GM19467 (cell line): ENCODE measurements around the gene USHBP1.

Source experiments
- ATAC-seq: cut with Tn5 transposase; IDR thresholded peaks from one replicate; pipeline ENCODE4 v1.9.1; 2021; ENCODE audit warnings: mild to moderate bottlenecking, moderate library complexity; ENCODE audit not compliant: unreplicated experiment

Gene USHBP1

DNA sequence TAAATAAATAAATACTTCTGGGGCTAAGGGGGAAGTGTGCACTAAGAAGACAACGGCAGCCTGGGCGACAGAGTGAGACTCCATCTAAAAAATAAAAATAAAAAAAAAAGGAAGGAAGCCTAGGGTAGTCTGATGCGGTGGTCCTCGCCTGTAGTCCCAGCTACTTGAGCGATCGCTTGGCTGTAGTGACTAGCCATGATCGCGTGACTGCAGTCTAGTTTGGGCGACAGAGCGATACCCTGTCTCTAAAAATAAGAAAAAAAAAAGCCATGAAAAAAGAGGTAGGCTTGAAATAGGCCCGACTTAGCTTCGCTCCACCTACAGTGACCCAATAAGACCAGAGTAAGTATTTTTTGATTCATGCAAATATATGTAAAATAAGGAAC, 2.0 kb upstream of the USHBP1 start:
- ATAC-seq, result no peak

GRCh38 chr19:17266026-17266425, 1.5 kb upstream of the USHBP1 start:
- ATAC-seq, result no peak

DNA sequence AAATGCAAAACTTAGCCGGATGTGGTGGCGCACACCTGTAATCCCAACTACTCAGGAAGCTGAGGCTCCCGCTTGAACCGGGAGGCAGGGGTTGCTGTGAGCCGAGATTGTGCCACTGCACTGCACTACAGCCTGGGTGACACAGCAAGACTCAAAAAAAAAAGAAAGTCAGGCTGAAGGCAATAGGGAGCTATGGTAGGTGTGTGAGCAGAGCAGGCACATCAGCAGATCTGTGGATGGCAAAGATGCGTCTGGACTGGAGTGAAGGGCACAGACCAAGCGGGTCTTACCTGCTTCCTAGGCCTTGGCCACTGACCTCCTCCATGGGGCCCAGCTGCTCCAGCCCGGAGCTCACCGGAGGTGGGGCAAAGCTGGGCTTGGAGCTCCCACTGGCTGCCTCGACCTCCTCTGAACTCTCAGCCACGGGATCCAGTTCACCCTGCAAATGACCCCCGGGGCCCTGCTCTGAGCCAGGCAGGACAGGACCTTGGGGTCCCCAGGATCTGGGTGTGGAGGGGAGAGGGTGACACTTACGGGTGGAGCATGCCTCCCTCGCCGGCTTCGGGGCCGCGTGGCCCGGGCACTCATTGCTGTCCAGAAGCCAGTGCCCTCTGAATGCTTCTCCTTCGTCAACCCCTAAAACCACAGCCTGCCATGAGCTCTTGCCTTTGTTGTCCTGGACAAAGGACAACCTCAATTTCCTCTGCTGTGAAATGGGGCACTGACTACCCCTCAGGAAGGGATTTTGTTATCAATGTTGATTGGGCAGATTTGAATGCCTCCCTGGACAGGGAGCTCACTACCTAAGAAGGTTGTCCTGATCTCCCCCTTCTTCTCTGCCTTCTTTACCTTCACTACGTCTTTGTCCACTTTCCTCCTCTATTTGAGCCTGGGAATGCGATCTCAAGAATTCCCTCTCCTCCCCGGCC, 569 bp downstream of the USHBP1 start:
- ATAC-seq, result no peak

- ATAC-seq, result no peak
Observed at GRCh38 chr19:17262557-17262956, 2.0 kb downstream of the USHBP1 start.

- ATAC-seq, result peak; percentile 79
Observed at GRCh38 chr19:17260842-17261325, 3.7 kb downstream of the USHBP1 start.

DNA sequence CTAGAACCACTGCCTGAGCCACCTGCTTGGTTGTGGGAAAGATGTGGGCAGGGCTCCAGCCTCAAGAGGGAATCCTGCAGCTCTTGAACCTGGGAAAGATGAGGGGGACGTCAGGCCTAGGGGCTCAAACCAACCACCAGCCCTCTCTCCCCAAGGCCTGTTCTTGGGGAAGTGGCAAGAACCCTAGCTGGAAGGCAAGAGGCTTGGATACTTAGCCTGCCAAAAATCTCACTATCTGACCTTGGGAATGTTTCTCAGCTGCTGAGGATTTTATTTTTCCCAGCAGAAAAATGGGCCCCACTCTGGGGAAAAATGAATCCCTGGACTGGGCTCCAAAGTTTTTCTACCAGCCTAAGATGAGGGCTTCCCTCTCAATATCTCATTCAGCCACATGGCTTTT, 4.6 kb downstream of the USHBP1 start:
- no peak for ATAC-seq

- ATAC-seq, result no peak
Observed at GRCh38 chr19:17259118-17259780, 5.3 kb downstream of the USHBP1 start.

DNA sequence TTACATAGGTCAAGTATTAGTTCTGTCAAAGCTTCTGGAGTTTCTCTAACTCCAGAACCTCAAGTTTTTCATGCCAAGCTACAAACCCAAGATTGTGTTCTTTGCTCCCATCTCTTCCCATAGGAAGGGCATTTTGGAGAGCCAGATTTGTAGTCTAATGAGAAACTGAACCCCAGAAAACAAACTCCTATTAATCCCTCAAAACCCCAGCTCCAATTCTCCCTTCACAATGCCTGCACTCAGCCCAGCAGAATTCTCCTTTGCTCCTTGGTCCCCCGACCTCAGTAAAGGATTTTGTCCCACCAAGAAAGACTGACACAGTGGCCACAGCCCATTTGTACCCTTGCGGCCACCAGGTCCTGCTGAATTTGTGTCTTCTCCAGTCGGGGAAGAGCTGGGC, 8.4 kb downstream of the USHBP1 start:
- ATAC-seq, result no peak

DNA sequence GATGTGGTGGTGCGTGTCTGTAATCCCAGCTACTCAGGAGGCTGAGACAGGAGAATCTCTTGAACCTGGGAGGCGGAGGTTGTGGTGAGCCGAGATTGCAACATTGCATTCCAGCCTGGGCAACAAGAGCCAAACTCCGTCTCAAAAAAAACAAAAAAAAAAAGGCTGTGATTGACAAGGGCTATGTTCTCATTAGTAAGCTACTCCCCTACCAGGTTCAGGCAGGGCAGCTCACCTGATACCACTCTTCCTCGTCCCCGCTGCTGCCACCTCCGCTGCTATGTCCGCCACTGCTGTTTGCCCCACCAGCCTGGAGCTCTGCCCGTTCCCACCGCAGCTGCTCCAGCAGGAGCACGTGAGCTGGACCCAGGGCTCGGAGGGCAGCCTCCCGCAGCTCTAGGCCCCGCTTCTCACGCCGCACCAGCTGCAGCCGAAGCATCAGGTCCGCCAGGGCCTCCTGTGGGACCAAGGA, 9.4 kb downstream of the USHBP1 start:
- ATAC-seq, result no peak

GRCh38 chr19:17254636-17255035, 9.9 kb downstream of the USHBP1 start:
- ATAC-seq, result no peak

GRCh38 chr19:17249887-17250548, 14.5 kb downstream of the USHBP1 start:
- ATAC-seq, result no peak

DNA sequence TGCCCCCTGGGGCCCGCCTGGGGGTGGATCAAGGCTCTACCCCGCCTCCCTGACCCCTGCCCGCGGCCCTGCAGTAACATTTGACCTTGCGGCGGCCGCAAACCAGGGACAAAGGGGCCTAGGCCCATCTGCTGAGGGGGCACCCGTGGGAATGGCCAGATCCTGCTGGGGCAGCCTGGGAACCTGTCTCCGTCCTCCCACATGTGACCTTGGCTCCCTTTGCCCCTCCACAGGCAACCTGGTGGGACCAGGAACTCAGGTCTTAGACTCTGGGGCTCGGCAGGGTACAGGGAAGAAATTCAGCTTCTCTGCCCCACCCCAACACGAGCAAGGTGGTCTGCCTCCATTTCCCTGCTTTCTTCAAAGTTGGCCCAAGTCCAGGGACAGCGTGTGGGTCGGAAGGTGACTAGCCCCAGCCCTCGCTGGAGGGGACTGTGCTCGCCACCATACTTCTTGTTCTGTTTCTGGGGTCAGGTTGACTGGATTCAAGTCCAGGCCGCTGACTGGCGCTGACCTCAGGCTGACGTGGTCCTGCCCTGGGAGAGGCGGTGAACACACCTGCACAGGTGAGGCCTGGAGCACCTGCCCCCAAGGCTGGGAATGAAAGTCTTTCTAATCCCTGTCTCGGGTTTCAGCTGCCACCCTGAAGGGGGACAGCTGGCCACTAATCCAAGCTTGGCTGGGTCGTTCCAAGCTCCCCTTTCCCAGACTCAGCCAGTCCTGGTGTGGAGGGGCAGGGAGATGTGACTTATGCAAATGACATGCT, 16.4 kb downstream of the USHBP1 start:
- ATAC-seq, result no peak

GRCh38 chr19:17246681-17247425, 17.7 kb downstream of the USHBP1 start:
- ATAC-seq, result no peak

GRCh38 chr19:17245535-17245984, 19.0 kb downstream of the USHBP1 start, which contains the start of gene NR2F6:
TSS of gene NR2F6 (minus strand) at chr19:17245919. CDS start at chr19:17245220, 699 bp downstream.
- ATAC-seq, result no peak

DNA sequence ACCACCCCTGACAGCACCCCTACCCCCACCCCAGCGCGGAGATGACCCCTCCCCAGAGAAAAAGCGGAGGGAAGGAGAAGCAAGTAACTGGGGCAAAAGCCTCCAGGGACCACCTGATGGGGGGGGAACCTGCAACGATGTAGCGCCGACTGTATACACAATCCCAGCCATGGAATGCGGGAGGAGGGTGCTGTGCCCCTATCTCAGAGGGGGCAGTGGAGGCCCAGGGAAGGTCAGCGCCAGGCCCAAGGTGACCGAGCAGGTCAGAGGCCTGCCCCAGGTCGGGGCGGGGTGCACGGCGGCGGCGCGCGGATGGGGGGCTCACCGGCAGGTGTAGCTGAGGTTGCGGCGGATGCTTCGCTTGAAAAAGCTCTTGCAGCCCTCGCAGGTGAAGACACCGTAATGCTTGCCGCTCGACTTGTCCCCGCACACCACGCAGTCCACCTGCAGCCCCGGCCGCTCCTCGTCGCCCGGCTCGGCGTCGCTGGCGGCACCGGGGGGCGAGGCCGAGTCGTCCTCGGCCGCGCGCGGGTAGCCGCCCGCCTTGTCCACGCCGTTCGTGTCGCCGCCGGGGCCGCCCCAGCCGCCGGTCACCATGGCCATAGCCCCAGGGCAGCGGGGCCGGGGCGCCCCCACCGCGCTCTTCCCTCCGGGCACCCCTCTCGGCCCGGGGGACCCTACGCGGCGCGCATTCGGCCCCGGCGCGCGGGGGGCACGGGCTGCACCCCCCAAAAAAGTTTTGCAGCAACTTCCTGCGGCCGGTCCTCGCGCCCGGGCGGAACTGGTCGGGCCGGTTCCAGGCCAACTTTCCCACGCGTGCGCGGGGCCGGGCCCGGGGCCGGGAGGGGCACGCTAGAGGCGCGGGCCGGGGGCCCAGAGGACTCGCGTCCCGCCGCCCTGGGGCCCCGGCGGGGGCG, 19.7 kb downstream of the USHBP1 start:
- no peak for ATAC-seq

- ATAC-seq, result no peak
Observed at GRCh38 chr19:17243830-17244617, 20.5 kb downstream of the USHBP1 start.

DNA sequence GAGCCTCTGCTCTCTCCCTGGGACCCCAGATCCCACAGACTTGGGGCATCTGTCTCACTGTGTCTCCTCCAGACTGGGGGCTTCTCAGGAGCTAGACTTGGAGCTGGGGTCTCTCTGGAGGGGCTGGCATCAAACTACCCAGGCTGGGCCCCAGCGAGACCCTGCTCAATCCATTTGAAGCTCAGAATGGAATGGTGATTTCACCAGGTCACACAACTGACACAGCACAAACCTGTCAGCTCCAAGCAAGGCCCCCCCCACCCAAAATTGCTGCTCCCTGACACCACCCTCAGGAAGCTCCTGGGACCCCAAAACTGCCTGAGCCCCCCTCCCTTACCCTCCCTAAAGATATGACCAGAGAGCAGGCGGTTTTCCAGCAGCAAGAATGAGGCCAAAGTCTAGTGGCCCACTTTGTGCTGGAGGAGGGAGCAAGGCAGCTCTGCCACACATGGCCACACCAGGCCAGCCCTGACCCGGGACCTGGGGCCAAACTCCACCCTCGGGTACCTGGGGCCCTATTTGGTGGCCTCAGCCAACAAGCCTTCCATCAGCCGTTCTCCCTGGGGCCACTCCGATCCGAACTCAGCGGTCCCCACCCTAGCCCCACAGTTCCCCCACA, 21.2 kb downstream of the USHBP1 start:
- ATAC-seq, result no peak
